ENCODE data around the gene ATP2A2. TPM values are rescaled to one million over a fixed set of nuclear protein-coding genes. Genes with fewer than 3 reads are reported as not detected.
A peak's percentile ranks its signal among the peaks of the same experiment; 100 is the strongest.

Gene ATP2A2
- total RNA-seq, 2 donors from 2014 or later = 1,597 to 3,086 TPM

DNA sequence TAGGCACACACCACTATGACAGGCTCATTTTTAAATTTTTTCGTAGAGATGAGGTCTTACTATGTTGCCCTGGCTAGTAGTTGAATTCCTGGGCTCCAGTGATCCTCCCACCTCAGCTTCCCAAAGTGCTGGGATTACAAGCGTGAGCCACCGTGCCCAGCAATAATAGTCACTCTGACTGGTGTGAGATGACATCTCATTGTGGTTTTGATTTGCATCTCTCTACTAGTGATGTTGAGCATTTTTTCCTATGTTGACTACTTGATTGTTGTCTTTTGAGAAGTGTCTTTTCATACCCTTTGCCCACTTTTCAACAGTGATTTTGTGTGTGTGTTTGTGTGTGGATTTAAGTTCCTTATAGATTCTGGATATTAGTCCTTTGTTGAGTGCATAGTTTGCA lies 26.3 kb downstream of the ATP2A2 start:
- Histone ChIP-seq H3K27me3 (no peaks in the 10 kb centered on the region), H3K27ac (no peak overlapping the region), H3K36me3 (peaks cover 82% of the 10 kb centered on the region), H3K4me1 (peaks cover 0 to 65% of the 10 kb centered on the region in 2 donors), H3K9me3 (no peaks in the 10 kb centered on the region), H3K4me3 (no peak overlapping the region)
- no peak for DNase-seq (ENCODE audit: low spot score)
- TF ChIP-seq, protein P1, sequence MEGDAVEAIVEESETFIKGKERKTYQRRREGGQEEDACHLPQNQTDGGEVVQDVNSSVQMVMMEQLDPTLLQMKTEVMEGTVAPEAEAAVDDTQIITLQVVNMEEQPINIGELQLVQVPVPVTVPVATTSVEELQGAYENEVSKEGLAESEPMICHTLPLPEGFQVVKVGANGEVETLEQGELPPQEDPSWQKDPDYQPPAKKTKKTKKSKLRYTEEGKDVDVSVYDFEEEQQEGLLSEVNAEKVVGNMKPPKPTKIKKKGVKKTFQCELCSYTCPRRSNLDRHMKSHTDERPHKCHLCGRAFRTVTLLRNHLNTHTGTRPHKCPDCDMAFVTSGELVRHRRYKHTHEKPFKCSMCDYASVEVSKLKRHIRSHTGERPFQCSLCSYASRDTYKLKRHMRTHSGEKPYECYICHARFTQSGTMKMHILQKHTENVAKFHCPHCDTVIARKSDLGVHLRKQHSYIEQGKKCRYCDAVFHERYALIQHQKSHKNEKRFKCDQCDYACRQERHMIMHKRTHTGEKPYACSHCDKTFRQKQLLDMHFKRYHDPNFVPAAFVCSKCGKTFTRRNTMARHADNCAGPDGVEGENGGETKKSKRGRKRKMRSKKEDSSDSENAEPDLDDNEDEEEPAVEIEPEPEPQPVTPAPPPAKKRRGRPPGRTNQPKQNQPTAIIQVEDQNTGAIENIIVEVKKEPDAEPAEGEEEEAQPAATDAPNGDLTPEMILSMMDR (IDR thresholded peaks at IDR 0.05) = no peak

DNA sequence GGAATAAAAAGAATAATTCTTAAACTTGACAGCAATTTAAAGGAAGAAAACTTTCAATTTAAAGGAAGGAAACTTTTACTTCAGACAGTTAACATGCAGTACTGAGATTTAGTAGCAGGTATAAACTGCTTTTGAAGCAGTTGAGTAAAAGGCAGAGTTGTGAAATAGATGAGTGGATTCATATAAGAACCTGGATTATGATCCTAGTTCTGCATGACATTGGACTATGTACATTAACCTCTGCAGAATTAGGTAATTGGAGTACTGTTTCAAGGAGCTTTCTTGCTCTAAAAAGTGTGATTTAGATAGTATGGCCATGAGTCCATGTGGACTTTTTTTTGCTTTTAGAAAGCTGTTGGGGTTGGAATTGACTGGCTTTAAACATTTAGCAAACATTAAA lies 29.7 kb downstream of the ATP2A2 start:
- no peak for DNase-seq (ENCODE audit: low spot score)
- H3K27ac ChIP-seq = peak overlapping the region in 1 of 2 donors; percentile 31
- no peaks in the 10 kb centered on the region for H3K9me3 ChIP-seq
- H3K36me3 ChIP-seq = peaks cover 75% of the 10 kb centered on the region
- H3K4me1 ChIP-seq = peaks cover 0 to 65% of the 10 kb centered on the region in 2 donors
- H3K4me3 ChIP-seq = no peak overlapping the region
- no peaks in the 10 kb centered on the region for H3K27me3 ChIP-seq
- TF ChIP-seq, protein P1 (IDR thresholded peaks at IDR 0.05) = no peak

DNA sequence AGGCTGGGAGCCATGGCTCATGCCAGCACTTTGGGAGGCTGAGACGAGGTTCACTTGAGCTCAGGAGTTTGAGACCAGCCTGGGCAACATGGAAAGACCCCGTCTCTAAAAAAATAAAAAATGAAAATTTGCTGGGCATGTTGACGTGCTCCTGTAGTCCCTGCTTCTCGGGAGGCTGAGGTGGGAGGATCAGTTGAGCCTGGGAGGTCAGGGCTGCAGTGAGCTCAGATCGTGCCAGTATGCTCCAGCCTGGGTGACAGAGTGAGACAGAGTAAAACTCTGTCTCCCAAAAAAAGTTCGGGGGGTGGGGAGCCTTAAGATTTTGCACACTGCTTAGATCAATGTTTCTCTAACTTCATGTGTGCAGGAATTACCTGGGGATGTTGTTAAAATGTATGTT lies 30.9 kb downstream of the ATP2A2 start:
- Histone ChIP-seq H3K36me3 (peaks cover 78% of the 10 kb centered on the region), H3K9me3 (no peaks in the 10 kb centered on the region), H3K4me1 (peaks cover 0 to 71% of the 10 kb centered on the region in 2 donors), H3K4me3 (no peak overlapping the region), H3K27me3 (no peaks in the 10 kb centered on the region), H3K27ac (peak overlapping the region in 1 of 2 donors; percentile 73)
- no peak for DNase-seq (ENCODE audit: low spot score)
- TF ChIP-seq, protein P1 (IDR thresholded peaks at IDR 0.05) = no peak

DNA sequence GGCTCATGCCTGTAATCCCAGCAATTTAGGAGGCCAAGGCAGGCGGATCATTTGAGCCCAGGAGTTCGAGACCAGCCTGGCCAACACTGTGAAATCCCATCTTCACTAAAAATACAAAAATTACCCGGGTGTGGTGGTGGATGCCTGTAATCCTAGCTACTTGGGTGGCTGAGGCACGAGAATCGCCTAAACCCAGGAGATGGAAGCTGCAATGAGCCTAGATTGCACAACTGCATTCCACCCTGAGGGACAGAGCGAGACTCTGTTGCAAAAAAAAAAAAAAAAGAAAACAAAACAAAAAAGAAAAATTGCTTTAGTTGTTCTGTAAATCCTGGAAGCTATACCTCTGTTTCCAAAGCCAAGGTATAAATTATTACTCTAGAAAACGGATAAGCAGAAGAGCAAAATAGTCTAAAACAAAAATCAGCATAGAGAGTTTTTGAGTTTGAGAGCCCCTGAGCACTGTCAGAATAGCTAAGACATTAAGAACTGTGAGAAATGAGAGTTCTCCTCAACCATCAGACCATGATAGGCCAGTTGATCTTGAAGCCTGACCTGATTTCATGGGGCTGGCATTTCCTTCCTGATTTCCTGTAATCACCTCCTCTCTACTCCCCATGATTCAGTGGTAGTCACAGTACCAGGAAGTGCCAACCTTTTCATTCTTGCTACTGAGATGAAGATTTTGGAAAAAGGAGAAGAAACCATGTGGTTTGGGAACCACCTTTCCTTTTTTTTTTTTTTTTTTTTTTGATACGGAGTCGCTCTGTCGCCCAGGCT lies 31.7 kb downstream of the ATP2A2 start:
- Histone ChIP-seq H3K9me3 (no peaks in the 10 kb centered on the region), H3K4me1 (peaks cover 0 to 75% of the 10 kb centered on the region in 2 donors), H3K4me3 (no peak overlapping the region), H3K36me3 (peaks cover 72% of the 10 kb centered on the region), H3K27ac (peak overlapping the region in 1 of 2 donors; percentile 73), H3K27me3 (no peaks in the 10 kb centered on the region)
- no peak for DNase-seq (ENCODE audit: low spot score)
- TF ChIP-seq, protein P1 (IDR thresholded peaks at IDR 0.05) = no peak

DNA sequence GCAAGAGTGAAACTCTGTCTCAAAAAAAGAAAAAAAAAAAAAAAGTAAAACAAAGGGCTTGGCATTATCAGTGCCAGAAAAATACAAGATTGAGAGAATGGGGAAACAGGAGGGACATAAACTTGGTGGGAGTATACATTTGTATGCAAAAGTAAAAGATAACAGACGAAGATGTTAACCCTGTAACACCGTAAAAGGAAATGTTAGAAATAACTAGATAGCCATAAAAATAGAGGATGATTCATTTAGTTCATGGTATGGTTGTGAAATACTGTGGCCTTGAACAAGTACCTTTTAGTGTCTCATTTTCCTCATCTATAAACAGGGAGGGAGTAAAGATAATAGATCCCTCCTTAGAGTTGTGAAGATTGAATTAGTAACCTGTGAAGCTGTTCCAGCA lies 33.3 kb downstream of the ATP2A2 start:
- peaks cover 0 to 82% of the 10 kb centered on the region in 2 donors for H3K4me1 ChIP-seq
- H3K36me3 ChIP-seq = peaks cover 81% of the 10 kb centered on the region
- peak overlapping the region; percentile 13 to 73 for H3K27ac ChIP-seq

More for the DNA sequence above, 33.3 kb downstream of the ATP2A2 start:
- no peak for DNase-seq (ENCODE audit: low spot score)
- Histone ChIP-seq H3K9me3 (no peaks in the 10 kb centered on the region), H3K4me3 (no peak overlapping the region), H3K27me3 (no peaks in the 10 kb centered on the region)
- TF ChIP-seq, protein P1 (IDR thresholded peaks at IDR 0.05) = no peak
